ENCODE measurements around the gene MYLIP. TPM values are rescaled to one million over a fixed set of nuclear protein-coding genes. Genes with fewer than 3 reads are reported as not detected.

MYLIP gene
- polyA plus RNA-seq, 3 donors, result 19.9 to 84.0 (median 28.0) TPM

DNA sequence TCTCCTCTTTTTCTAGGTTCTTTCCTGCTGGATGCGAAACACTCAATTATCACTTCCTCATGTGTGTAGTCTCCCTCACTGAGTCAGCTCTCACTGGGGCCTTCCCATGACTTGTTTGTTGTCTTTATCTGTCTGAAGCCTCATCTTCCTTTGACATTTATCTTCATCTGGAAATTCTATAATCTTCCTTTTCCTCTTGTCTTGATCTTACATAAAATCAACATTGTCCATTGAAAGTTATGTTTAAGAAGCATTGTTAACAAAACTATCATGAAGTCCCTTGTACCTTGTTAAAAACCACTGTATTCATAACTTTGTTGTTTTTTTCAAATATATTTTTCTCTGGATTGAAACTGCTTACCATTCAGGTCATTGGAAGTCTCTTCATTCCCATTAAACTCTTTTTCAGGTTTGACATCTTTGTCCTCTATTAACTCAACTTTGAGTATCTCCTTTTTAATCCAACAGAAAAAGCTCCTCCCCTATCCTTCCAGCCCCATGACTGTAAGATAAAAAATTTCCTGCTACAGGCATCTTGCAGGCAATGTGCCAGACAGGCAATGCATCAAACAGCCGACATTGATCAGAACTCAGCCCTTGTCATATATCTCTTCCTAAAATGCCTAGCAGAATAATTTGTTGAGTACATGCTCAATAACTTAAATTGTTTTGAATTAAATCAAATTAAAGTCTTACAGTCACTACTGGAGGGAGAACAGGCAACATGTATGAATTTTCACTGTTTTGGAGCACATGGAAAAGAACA lies 34.8 kb downstream of the MYLIP start:
- TF ChIP-seq CTCF (IDR thresholded peaks at IDR 0.05), result no peak
- intact Hi-C loops (cut with micrococcal nuclease), result no loop called here
- H4K20me1 ChIP-seq (ENCODE audit: insufficient read depth, low read length), result no peaks in the 10 kb centered on the region
- no peaks in the 10 kb centered on the region for H3K36me3 Mint-ChIP-seq
- peak in 1 of 3 donors; percentile 59 for DNase-seq
- no peaks in the 10 kb centered on the region for H3K4me1 ChIP-seq (ENCODE audit: control insufficient read depth in 1 of 2, insufficient read depth in 2 of 2, low read length in 2 of 2)
- H3K79me2 ChIP-seq (ENCODE audit: insufficient read depth, low read length), result no peaks in the 10 kb centered on the region
- peaks cover 0 to 2% (median under 1%) of the 10 kb centered on the region in 3 donors for H3K27me3 Mint-ChIP-seq (ENCODE audit: low read depth in 3 of 3)
- H3K9me3 ChIP-seq (replicated peaks in 1 of 2; ENCODE audit: control insufficient read depth in 1 of 2, insufficient read depth in 1 of 2, low read length in 2 of 2), result no peaks in the 10 kb centered on the region
- no peak overlapping the region for H2AFZ ChIP-seq (ENCODE audit: insufficient read depth, low read depth, low read length, poor library complexity, severe bottlenecking)
- WGBS (ENCODE audit: insufficient coverage), result 40% methylated on average over 1 of the region's 2 CpGs
- peak overlapping the region in 1 of 7 donors; percentile 8 for H3K27ac Mint-ChIP-seq
- H3K4me3 ChIP-seq (replicated peaks in 1 of 3; ENCODE audit: low read depth in 2 of 3, low read length in 3 of 3), result no peak overlapping the region
- H3K9ac ChIP-seq (ENCODE audit: insufficient read depth, low read length, poor library complexity, severe bottlenecking), result no peak overlapping the region
- H3K27me3 ChIP-seq (ENCODE audit: control insufficient read depth in 2 of 2, insufficient read depth in 2 of 2, low read length in 2 of 2), result no peaks in the 10 kb centered on the region
- H3K27ac ChIP-seq (ENCODE audit: low read depth in 1 of 2, low read length in 2 of 2), result no peak overlapping the region
- H3K36me3 ChIP-seq (replicated peaks in 1 of 2; ENCODE audit: control insufficient read depth in 1 of 2, insufficient read depth in 2 of 2, low read length in 2 of 2), result no peaks in the 10 kb centered on the region
- H3K4me3 Mint-ChIP-seq, result no peak overlapping the region
- no peak overlapping the region for H3K4me2 ChIP-seq (replicated peaks; ENCODE audit: extremely low read depth, low read length, poor library complexity, severe bottlenecking)
- H3K4me1 Mint-ChIP-seq, result peaks cover 11% of the 10 kb centered on the region
- H3K9me3 Mint-ChIP-seq, result no peaks in the 10 kb centered on the region

DNA sequence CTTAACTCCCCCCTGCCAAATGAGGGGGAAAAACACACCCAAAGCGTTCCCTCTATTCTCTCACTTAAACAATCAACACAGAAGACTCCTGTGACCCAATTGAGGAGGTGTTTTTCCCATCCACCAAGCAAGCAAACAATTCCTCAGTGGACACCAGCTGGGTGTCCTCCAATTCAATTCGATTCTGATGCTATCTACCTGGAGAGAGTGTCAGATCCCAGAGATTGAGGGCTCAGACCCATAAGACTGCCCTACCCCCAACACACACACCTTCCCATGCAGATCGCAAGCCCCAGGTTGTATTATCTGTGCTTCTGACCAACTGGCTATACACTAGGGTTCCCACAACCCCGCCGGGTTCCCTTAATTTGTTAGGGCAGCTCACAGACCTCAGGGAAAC lies 36.8 kb downstream of the MYLIP start:
- Histone ChIP-seq H3K79me2 (ENCODE audit: insufficient read depth, low read length) (no peaks in the 10 kb centered on the region), H3K4me3 (replicated peaks in 1 of 3; ENCODE audit: low read depth in 2 of 3, low read length in 3 of 3) (no peak overlapping the region), H3K9me3 (replicated peaks in 1 of 2; ENCODE audit: control insufficient read depth in 1 of 2, insufficient read depth in 1 of 2, low read length in 2 of 2) (no peaks in the 10 kb centered on the region), H4K20me1 (ENCODE audit: insufficient read depth, low read length) (no peaks in the 10 kb centered on the region), H3K4me2 (replicated peaks; ENCODE audit: extremely low read depth, low read length, poor library complexity, severe bottlenecking) (no peak overlapping the region), H3K27ac (ENCODE audit: low read depth in 1 of 2, low read length in 2 of 2) (no peak overlapping the region), H3K9ac (ENCODE audit: insufficient read depth, low read length, poor library complexity, severe bottlenecking) (no peak overlapping the region), H3K4me1 (ENCODE audit: control insufficient read depth in 1 of 2, insufficient read depth in 2 of 2, low read length in 2 of 2) (no peaks in the 10 kb centered on the region), H3K36me3 (replicated peaks in 1 of 2; ENCODE audit: control insufficient read depth in 1 of 2, insufficient read depth in 2 of 2, low read length in 2 of 2) (no peaks in the 10 kb centered on the region), H3K27me3 (ENCODE audit: control insufficient read depth in 2 of 2, insufficient read depth in 2 of 2, low read length in 2 of 2) (no peaks in the 10 kb centered on the region), H2AFZ (ENCODE audit: insufficient read depth, low read depth, low read length, poor library complexity, severe bottlenecking) (no peak overlapping the region)
- no peak overlapping the region for H3K27ac Mint-ChIP-seq
- H3K27me3 Mint-ChIP-seq (ENCODE audit: low read depth in 3 of 3), result peaks cover 0 to 2% (median 1%) of the 10 kb centered on the region in 3 donors
- intact Hi-C loops (cut with micrococcal nuclease), result no loop called here
- peaks cover 12% of the 10 kb centered on the region for H3K4me1 Mint-ChIP-seq
- no peak for DNase-seq
- TF ChIP-seq CTCF (IDR thresholded peaks at IDR 0.05), result no peak
- no peaks in the 10 kb centered on the region for H3K36me3 Mint-ChIP-seq
- 100% methylated on average over 2 of the region's 5 CpGs for WGBS (ENCODE audit: insufficient coverage)
- no peaks in the 10 kb centered on the region for H3K9me3 Mint-ChIP-seq
- no peak overlapping the region for H3K4me3 Mint-ChIP-seq
